ENCODE measurements around the gene DNAAF1. TPM values are rescaled to one million over a fixed set of nuclear protein-coding genes. Genes with fewer than 3 reads are reported as not detected.
"Not testable (repeated sequence)": the region's sequence is repeated elsewhere in the genome, so short reads cannot be mapped to it uniquely, and the experiment has no call there.

DNAAF1 gene
- total and polyA plus RNA-seq, 5 donors from 2014 or later: 0.03 to 0.81 (median 0.30) TPM; not detected in 1

- DNase-seq (no peak), ATAC-seq (ENCODE audit: low read depth in 2 of 2) (no peak)
- Histone ChIP-seq H3K4me1 (ENCODE audit: control insufficient read depth, insufficient read depth, low read length, poor library complexity, severe bottlenecking) (no peaks in the 10 kb centered on the region), H3K27ac (ENCODE audit: insufficient read depth, low read length, poor library complexity, severe bottlenecking) (no peak overlapping the region), H3K4me3 (ENCODE audit: low read depth, low read length) (no peak overlapping the region), H3K27me3 (ENCODE audit: control insufficient read depth, insufficient read depth, low read length) (peaks cover 2% of the 10 kb centered on the region), H3K36me3 (ENCODE audit: control insufficient read depth, insufficient read depth, low read length) (no peaks in the 10 kb centered on the region), H3K9me3 (ENCODE audit: control insufficient read depth in 2 of 2, low read length in 2 of 2) (no peaks in the 10 kb centered on the region)
- Mint-ChIP-seq H3K36me3 (no peaks in the 10 kb centered on the region), H3K27ac (no peak overlapping the region), H3K9me3 (no peaks in the 10 kb centered on the region), H3K4me3 (no peak overlapping the region), H3K27me3 (no peaks in the 10 kb centered on the region), H3K4me1 (no peaks in the 10 kb centered on the region)
Measured at GRCh38 chr16:84212631-84213030, 67.5 kb downstream of the DNAAF1 start.

- Mint-ChIP-seq H3K4me1 (no peaks in the 10 kb centered on the region), H3K4me3 (no peak overlapping the region), H3K9me3 (no peaks in the 10 kb centered on the region), H3K27me3 (no peaks in the 10 kb centered on the region), H3K36me3 (no peaks in the 10 kb centered on the region), H3K27ac (no peak overlapping the region)
- DNase-seq (no peak), ATAC-seq (ENCODE audit: low read depth in 2 of 2) (no peak)
- no peaks in the 10 kb centered on the region for H3K4me1 ChIP-seq (ENCODE audit: control insufficient read depth, insufficient read depth, low read length, poor library complexity, severe bottlenecking)
- H3K27ac ChIP-seq (ENCODE audit: insufficient read depth, low read length, poor library complexity, severe bottlenecking): no peak overlapping the region
- peaks cover 2% of the 10 kb centered on the region for H3K27me3 ChIP-seq (ENCODE audit: control insufficient read depth, insufficient read depth, low read length)
- H3K36me3 ChIP-seq (ENCODE audit: control insufficient read depth, insufficient read depth, low read length): no peaks in the 10 kb centered on the region
- no peaks in the 10 kb centered on the region for H3K9me3 ChIP-seq (ENCODE audit: control insufficient read depth in 2 of 2, low read length in 2 of 2)
- H3K4me3 ChIP-seq (ENCODE audit: low read depth, low read length): no peak overlapping the region
Measured at GRCh38 chr16:84214451-84215066, 69.5 kb downstream of the DNAAF1 start.

- ATAC-seq (ENCODE audit: low read depth in 2 of 2): no peak
- Mint-ChIP-seq H3K36me3 (no peaks in the 10 kb centered on the region), H3K4me3 (no peak overlapping the region), H3K4me1 (no peaks in the 10 kb centered on the region), H3K9me3 (no peaks in the 10 kb centered on the region), H3K27ac (no peak overlapping the region), H3K27me3 (no peaks in the 10 kb centered on the region)
- H3K27ac ChIP-seq (ENCODE audit: insufficient read depth, low read length, poor library complexity, severe bottlenecking): no peak overlapping the region
- H3K4me1 ChIP-seq (ENCODE audit: control insufficient read depth, insufficient read depth, low read length, poor library complexity, severe bottlenecking): no peaks in the 10 kb centered on the region
- H3K36me3 ChIP-seq (ENCODE audit: control insufficient read depth, insufficient read depth, low read length): no peaks in the 10 kb centered on the region
- DNase-seq: no peak
- H3K9me3 ChIP-seq (ENCODE audit: control insufficient read depth in 2 of 2, low read length in 2 of 2): no peaks in the 10 kb centered on the region
- no peak overlapping the region for H3K4me3 ChIP-seq (ENCODE audit: low read depth, low read length)
- peaks cover 2% of the 10 kb centered on the region for H3K27me3 ChIP-seq (ENCODE audit: control insufficient read depth, insufficient read depth, low read length)
Measured at GRCh38 chr16:84215531-84215930, 70.4 kb downstream of the DNAAF1 start.

GRCh38 chr16:84216144-84216543 lies 71.0 kb downstream of the DNAAF1 start:
- not testable (repeated sequence) for ATAC-seq (ENCODE audit: low read depth in 2 of 2); DNase-seq; H3K36me3 ChIP-seq (ENCODE audit: control insufficient read depth, insufficient read depth, low read length); H3K4me1 ChIP-seq (ENCODE audit: control insufficient read depth, insufficient read depth, low read length, poor library complexity, severe bottlenecking); H3K4me3 Mint-ChIP-seq; H3K4me1 Mint-ChIP-seq; H3K36me3 Mint-ChIP-seq; H3K27me3 Mint-ChIP-seq; H3K4me3 ChIP-seq (ENCODE audit: low read depth, low read length); H3K9me3 Mint-ChIP-seq; H3K9me3 ChIP-seq (ENCODE audit: control insufficient read depth in 2 of 2, low read length in 2 of 2); H3K27me3 ChIP-seq (ENCODE audit: control insufficient read depth, insufficient read depth, low read length); H3K27ac ChIP-seq (ENCODE audit: insufficient read depth, low read length, poor library complexity, severe bottlenecking); H3K27ac Mint-ChIP-seq

- DNase-seq (no peak), ATAC-seq (ENCODE audit: low read depth in 2 of 2) (no peak)
- Histone ChIP-seq H3K27me3 (ENCODE audit: control insufficient read depth, insufficient read depth, low read length) (peaks cover 2% of the 10 kb centered on the region), H3K4me1 (ENCODE audit: control insufficient read depth, insufficient read depth, low read length, poor library complexity, severe bottlenecking) (no peaks in the 10 kb centered on the region), H3K36me3 (ENCODE audit: control insufficient read depth, insufficient read depth, low read length) (no peaks in the 10 kb centered on the region), H3K27ac (ENCODE audit: insufficient read depth, low read length, poor library complexity, severe bottlenecking) (no peak overlapping the region), H3K4me3 (ENCODE audit: low read depth, low read length) (no peak overlapping the region), H3K9me3 (ENCODE audit: control insufficient read depth in 2 of 2, low read length in 2 of 2) (no peaks in the 10 kb centered on the region)
- no peak overlapping the region for H3K27ac Mint-ChIP-seq
- no peaks in the 10 kb centered on the region for H3K27me3 Mint-ChIP-seq
- H3K9me3 Mint-ChIP-seq: peaks cover 0 to 2% (median 0%) of the 10 kb centered on the region in 7 donors
- no peaks in the 10 kb centered on the region for H3K4me1 Mint-ChIP-seq
- H3K4me3 Mint-ChIP-seq: no peak overlapping the region
- no peaks in the 10 kb centered on the region for H3K36me3 Mint-ChIP-seq
Measured at GRCh38 chr16:84218176-84218823, 73.2 kb downstream of the DNAAF1 start.

- H3K4me3 Mint-ChIP-seq: no peak overlapping the region
- H3K36me3 Mint-ChIP-seq: no peaks in the 10 kb centered on the region
- Histone ChIP-seq H3K27ac (ENCODE audit: insufficient read depth, low read length, poor library complexity, severe bottlenecking) (no peak overlapping the region), H3K9me3 (ENCODE audit: control insufficient read depth in 2 of 2, low read length in 2 of 2) (no peaks in the 10 kb centered on the region), H3K4me1 (ENCODE audit: control insufficient read depth, insufficient read depth, low read length, poor library complexity, severe bottlenecking) (no peaks in the 10 kb centered on the region), H3K4me3 (ENCODE audit: low read depth, low read length) (no peak overlapping the region), H3K27me3 (ENCODE audit: control insufficient read depth, insufficient read depth, low read length) (peaks cover 2% of the 10 kb centered on the region), H3K36me3 (ENCODE audit: control insufficient read depth, insufficient read depth, low read length) (no peaks in the 10 kb centered on the region)
- no peaks in the 10 kb centered on the region for H3K27me3 Mint-ChIP-seq
- no peak for ATAC-seq (ENCODE audit: low read depth in 2 of 2)
- peaks cover 0 to 2% (median 0%) of the 10 kb centered on the region in 7 donors for H3K9me3 Mint-ChIP-seq
- H3K4me1 Mint-ChIP-seq: no peaks in the 10 kb centered on the region
- no peak overlapping the region for H3K27ac Mint-ChIP-seq
- no peak for DNase-seq
Measured at GRCh38 chr16:84218956-84219355, 73.8 kb downstream of the DNAAF1 start.

GRCh38 chr16:84220851-84221250 lies 75.7 kb downstream of the DNAAF1 start:
- Histone ChIP-seq H3K4me1 (ENCODE audit: control insufficient read depth, insufficient read depth, low read length, poor library complexity, severe bottlenecking) (no peaks in the 10 kb centered on the region), H3K27ac (ENCODE audit: insufficient read depth, low read length, poor library complexity, severe bottlenecking) (no peak overlapping the region), H3K27me3 (ENCODE audit: control insufficient read depth, insufficient read depth, low read length) (peaks cover under 1% of the 10 kb centered on the region), H3K9me3 (ENCODE audit: control insufficient read depth in 2 of 2, low read length in 2 of 2) (no peaks in the 10 kb centered on the region), H3K4me3 (ENCODE audit: low read depth, low read length) (no peak overlapping the region), H3K36me3 (ENCODE audit: control insufficient read depth, insufficient read depth, low read length) (no peaks in the 10 kb centered on the region)
- Mint-ChIP-seq H3K9me3 (peaks cover 0 to 2% (median 0%) of the 10 kb centered on the region in 7 donors), H3K4me3 (no peak overlapping the region), H3K4me1 (no peaks in the 10 kb centered on the region), H3K36me3 (no peaks in the 10 kb centered on the region), H3K27ac (no peak overlapping the region), H3K27me3 (no peaks in the 10 kb centered on the region)
- ATAC-seq (ENCODE audit: low read depth in 2 of 2): no peak
- no peak for DNase-seq

GRCh38 chr16:84223456-84223855 lies 78.3 kb downstream of the DNAAF1 start:
- DNase-seq (no peak), ATAC-seq (ENCODE audit: low read depth in 2 of 2) (no peak)
- H3K27me3 Mint-ChIP-seq: peaks cover 9% of the 10 kb centered on the region
- no peaks in the 10 kb centered on the region for H3K36me3 ChIP-seq (ENCODE audit: control insufficient read depth, insufficient read depth, low read length)
- H3K9me3 Mint-ChIP-seq: peaks cover 0 to 2% (median 0%) of the 10 kb centered on the region in 7 donors
- no peak overlapping the region for H3K27ac Mint-ChIP-seq
- H3K27me3 ChIP-seq (ENCODE audit: control insufficient read depth, insufficient read depth, low read length): no peaks in the 10 kb centered on the region
- H3K4me3 Mint-ChIP-seq: no peak overlapping the region
- no peak overlapping the region for H3K4me3 ChIP-seq (ENCODE audit: low read depth, low read length)
- H3K4me1 ChIP-seq (ENCODE audit: control insufficient read depth, insufficient read depth, low read length, poor library complexity, severe bottlenecking): no peaks in the 10 kb centered on the region
- no peak overlapping the region for H3K27ac ChIP-seq (ENCODE audit: insufficient read depth, low read length, poor library complexity, severe bottlenecking)
- H3K36me3 Mint-ChIP-seq: no peaks in the 10 kb centered on the region
- no peaks in the 10 kb centered on the region for H3K4me1 Mint-ChIP-seq
- no peaks in the 10 kb centered on the region for H3K9me3 ChIP-seq (ENCODE audit: control insufficient read depth in 2 of 2, low read length in 2 of 2)
